Keratinocyte (primary cell): ENCODE results near the gene HSF2. TPM values are rescaled to one million over a fixed set of nuclear protein-coding genes. Genes with fewer than 3 reads are reported as not detected.

Experiments used
- DNase-seq: peaks from one replicate; pipeline ENCODE4 v3.0.0-alpha.2; 2011; ENCODE audit warnings: low read depth, missing footprints, low spot score
- FAIRE-seq: peaks from 2 replicates; lab custom pipeline; 2011; peaks lifted over from hg19 to GRCh38; lab: Jason Lieb, UNC
- H2AFZ ChIP-seq: 2 replicates; pipeline ENCODE4 v1.6.0; 2012; ENCODE audit warnings: low read length, control low read depth, inconsistent platforms; ENCODE audit not compliant: control insufficient read depth
- H3K27ac ChIP-seq: 2 replicates; pipeline ENCODE4 v1.5.1; 2011; ENCODE audit warnings: low read length; ENCODE audit not compliant: control insufficient read depth, insufficient read depth
- H3K27me3 ChIP-seq: 3 replicates; pipeline ENCODE4 v1.6.0; 2011; ENCODE audit warnings: low read length; ENCODE audit not compliant: control insufficient read depth, insufficient read depth; ENCODE audit errors: extremely low read depth
- H3K36me3 ChIP-seq, 2 experiments: 2 replicates in 1 of 2; 3 replicates in 1 of 2; pipeline ENCODE4 v1.5.1; 2011; ENCODE audit warnings: low read length in 2 of 2, mild to moderate bottlenecking in 1 of 2; ENCODE audit not compliant: control insufficient read depth in 2 of 2, insufficient read depth in 2 of 2; ENCODE audit errors: extremely low read depth in 1 of 2
- H3K4me1 ChIP-seq: 3 replicates; pipeline ENCODE4 v1.5.1; 2011; ENCODE audit warnings: low read length; ENCODE audit not compliant: control insufficient read depth, insufficient read depth; ENCODE audit errors: extremely low read depth
- H3K4me2 ChIP-seq: 3 replicates; pipeline ENCODE4 v1.6.0; 2011; ENCODE audit warnings: low read depth, low read length; ENCODE audit not compliant: control insufficient read depth, insufficient read depth; ENCODE audit errors: extremely low read depth
- H3K4me3 ChIP-seq, 3 experiments: fragments of 200-600 bp in 1 of 3; sonication (generic) in 1 of 3; 2 replicates in 2 of 3; 3 replicates in 1 of 3; pipeline ENCODE4 v1.5.1; 2011 to 2016; ENCODE audit warnings: low read length in 3 of 3, mild to moderate bottlenecking in 3 of 3, control low read depth in 2 of 3, inconsistent platforms in 1 of 3, low read depth in 1 of 3, mixed read lengths in 1 of 3, mixed run types in 1 of 3, moderate library complexity in 1 of 3; ENCODE audit not compliant: control insufficient read depth in 2 of 3, insufficient read depth in 2 of 3; ENCODE audit errors: extremely low read depth in 1 of 3
- H3K79me2 ChIP-seq: 2 replicates; pipeline ENCODE4 v1.6.0; 2012; ENCODE audit warnings: low read length; ENCODE audit not compliant: control insufficient read depth, insufficient read depth
- H3K9ac ChIP-seq: 3 replicates; pipeline ENCODE4 v1.6.0; 2011; ENCODE audit warnings: low read length; ENCODE audit not compliant: control insufficient read depth, insufficient read depth; ENCODE audit errors: extremely low read depth
- H3K9me1 ChIP-seq: 3 replicates; pipeline ENCODE4 v1.6.0; 2011; ENCODE audit warnings: low read length; ENCODE audit not compliant: control insufficient read depth, insufficient read depth; ENCODE audit errors: extremely low read depth
- H3K9me3 ChIP-seq: 2 replicates; pipeline ENCODE4 v1.5.1; 2012; ENCODE audit warnings: low read depth, low read length; ENCODE audit not compliant: control insufficient read depth
- H4K20me1 ChIP-seq: 3 replicates; pipeline ENCODE4 v1.6.0; 2011; ENCODE audit warnings: low read length; ENCODE audit not compliant: control insufficient read depth, insufficient read depth; ENCODE audit errors: extremely low read depth
- CTCF ChIP-seq, 3 experiments: IDR thresholded peaks in 1 of 3; conservative IDR thresholded peaks in 1 of 3; optimal IDR thresholded peaks in 1 of 3; 2 replicates in 2 of 3; 3 replicates in 1 of 3; pipeline versions ENCODE3 to v1.5.1; 2011; ENCODE audit warnings: low read length in 3 of 3, mild to moderate bottlenecking in 3 of 3, moderate library complexity in 2 of 3, control low read depth in 1 of 3, inconsistent platforms in 1 of 3; ENCODE audit not compliant: insufficient read depth in 2 of 3; ENCODE audit errors: extremely low read depth in 1 of 3
- EZH2 ChIP-seq: IDR thresholded peaks from one replicate; pipeline ENCODE4 v1.6.1; 2012; ENCODE audit warnings: inconsistent platforms, mild to moderate bottlenecking, low read length, moderate library complexity
- dilution Hi-C: fragments of 300-500 bp; cut with MboI; formaldehyde crosslinking; loops from one replicate; pipeline ENCODE4 v1.7.0; 2020; ENCODE audit warnings: low sequenced_read_pairs; ENCODE audit not compliant: extremely low pct_ligation_motif_present
- polyA plus RNA-seq, 5 experiments: library from polyadenylated mRNA; depleted of rRNA in 3 of 5; stranded (reverse) in 3 of 5; stranded (forward) in 1 of 5; unstranded in 1 of 5; fragments of >200 nt; gene quantifications; 1 replicate in 1 of 5; 2 replicates in 3 of 5; 3 replicates in 1 of 5; pipeline versions ENCODE4 v1.2.1 to v1.2.3, GENCODE V29; 2011 to 2012; ENCODE audit warnings: missing spikeins in 2 of 5, low read depth in 1 of 5, low replicate concordance in 1 of 5

HSF2 gene
- polyA plus RNA-seq, 1 donor (not counting 4 experiments of a cell fraction or from before 2014, with no cell fraction given), result 22.5 TPM

GRCh38 chr6:122385857-122386612, 13.4 kb upstream of the HSF2 start:
- Histone ChIP-seq H3K9me3 (no peaks in the 10 kb centered on the region), H3K9me1 (no peaks in the 10 kb centered on the region), H2AFZ (no peak overlapping the region), H3K4me3 (no peak overlapping the region), H3K36me3 (no peaks in the 10 kb centered on the region), H3K4me1 (no peaks in the 10 kb centered on the region), H3K9ac (no peak overlapping the region), H3K79me2 (no peaks in the 10 kb centered on the region), H4K20me1 (no peaks in the 10 kb centered on the region), H3K4me2 (no peak overlapping the region), H3K27me3 (no peaks in the 10 kb centered on the region), H3K27ac (no peak overlapping the region)
- dilution Hi-C loops, result no loop called here
- FAIRE-seq (no peak), DNase-seq (no peak)
- TF ChIP-seq CTCF (optimal IDR thresholded peaks at IDR 0.05 in 1 of 3, IDR thresholded peaks at IDR 0.05 in 1 of 3, conservative IDR thresholded peaks at IDR 0.05 in 1 of 3; ENCODE audit: extremely low read depth in 1 of 3, insufficient read depth in 2 of 3, low read length in 3 of 3) (no peak), EZH2 (no peak)

- H3K4me3 ChIP-seq, result no peak overlapping the region
- H3K27ac ChIP-seq, result no peak overlapping the region
- H3K9ac ChIP-seq, result no peak overlapping the region
- no peaks in the 10 kb centered on the region for H3K27me3 ChIP-seq
- no peaks in the 10 kb centered on the region for H3K9me1 ChIP-seq
- H3K79me2 ChIP-seq, result no peaks in the 10 kb centered on the region
- dilution Hi-C loops, result no loop called here
- DNase-seq (no peak), FAIRE-seq (no peak)
- no peak for TF ChIP-seq CTCF (optimal IDR thresholded peaks at IDR 0.05 in 1 of 3, IDR thresholded peaks at IDR 0.05 in 1 of 3, conservative IDR thresholded peaks at IDR 0.05 in 1 of 3; ENCODE audit: extremely low read depth in 1 of 3, insufficient read depth in 2 of 3, low read length in 3 of 3)
- H3K4me2 ChIP-seq, result no peak overlapping the region
- H3K4me1 ChIP-seq, result no peaks in the 10 kb centered on the region
- H4K20me1 ChIP-seq, result no peaks in the 10 kb centered on the region
- no peak overlapping the region for H2AFZ ChIP-seq
- no peaks in the 10 kb centered on the region for H3K36me3 ChIP-seq
- H3K9me3 ChIP-seq, result no peaks in the 10 kb centered on the region
These were observed 10.5 kb upstream of the HSF2 start for GRCh38 chr6:122388945-122389344.
